Right forelimb (tissue), 1 donor: ENCODE data around the gene FAM241A.
"Not testable (repeated sequence)": the region's sequence is repeated elsewhere in the genome, so short reads cannot be mapped to it uniquely, and the experiment has no call there.

ENCODE experiments used
- DNase-seq: peaks from one replicate; pipeline ENCODE4 v3.0.0-alpha.2; 2018

FAM241A gene

DNA sequence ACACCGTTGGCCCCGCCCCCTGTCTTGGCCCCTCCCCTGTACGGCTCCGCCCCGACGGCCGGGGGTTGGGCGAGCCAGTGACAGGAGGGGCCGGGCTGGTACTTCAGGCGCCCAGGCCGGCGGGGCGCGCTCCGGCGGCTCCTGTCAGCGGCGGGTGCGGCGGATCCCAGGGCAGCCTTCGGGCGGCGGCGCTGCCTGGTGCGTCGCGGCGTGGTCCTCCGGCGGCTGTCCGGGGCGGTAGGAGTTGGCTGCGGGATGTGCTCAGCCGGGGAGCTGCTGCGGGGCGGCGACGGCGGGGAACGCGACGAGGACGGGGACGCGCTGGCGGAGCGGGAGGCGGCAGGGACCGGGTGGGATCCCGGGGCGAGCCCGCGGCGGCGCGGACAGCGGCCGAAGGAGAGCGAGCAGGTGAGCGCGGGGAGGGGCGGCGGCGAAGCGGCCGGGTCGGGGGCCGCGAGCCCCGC lies at the start of gene FAM241A:
Gene FAM241A, plus strand, starts transcription at position 129 of the 464 bp plus-strand sequence. Its CDS starts 127 bp downstream, at position 256.
- DNase-seq, result peak; percentile 92

DNA sequence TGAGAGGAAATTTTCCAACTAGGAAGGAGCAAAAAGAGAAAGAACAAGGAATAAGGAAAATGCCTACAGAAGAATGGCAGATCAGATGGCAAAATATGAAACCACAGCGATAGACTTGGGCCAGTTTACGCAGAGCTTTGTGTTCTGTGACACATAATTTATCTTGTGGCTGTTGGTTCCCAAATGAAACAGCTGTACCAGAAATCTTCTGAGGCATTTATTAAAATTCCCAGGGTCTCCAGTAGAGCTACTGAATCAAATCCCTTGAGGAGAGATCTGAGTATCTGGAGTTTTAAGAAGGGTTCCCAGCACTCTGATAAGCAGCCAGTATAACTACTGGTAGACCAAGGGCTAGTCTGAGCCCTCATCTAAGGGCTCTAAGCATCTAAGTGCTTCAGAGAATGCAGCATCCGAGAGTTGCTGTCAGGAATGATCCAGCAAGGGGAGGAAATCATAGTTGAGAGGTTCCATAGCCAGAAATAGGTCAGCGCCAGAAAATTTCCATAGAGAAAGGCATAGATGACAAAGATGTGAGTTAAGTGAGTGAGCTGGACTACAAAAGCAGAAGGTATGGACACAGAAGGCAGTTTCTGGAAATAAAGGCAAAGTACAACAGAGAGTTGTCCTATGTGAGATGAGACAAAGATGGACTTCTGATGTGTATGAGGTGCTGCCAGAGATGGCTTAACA lies 46.3 kb upstream of the FAM241A start:
- DNase-seq, result no peak

- no peak for DNase-seq
Measured at GRCh38 chr4:112099701-112100297, 45.5 kb upstream of the FAM241A start.

DNA sequence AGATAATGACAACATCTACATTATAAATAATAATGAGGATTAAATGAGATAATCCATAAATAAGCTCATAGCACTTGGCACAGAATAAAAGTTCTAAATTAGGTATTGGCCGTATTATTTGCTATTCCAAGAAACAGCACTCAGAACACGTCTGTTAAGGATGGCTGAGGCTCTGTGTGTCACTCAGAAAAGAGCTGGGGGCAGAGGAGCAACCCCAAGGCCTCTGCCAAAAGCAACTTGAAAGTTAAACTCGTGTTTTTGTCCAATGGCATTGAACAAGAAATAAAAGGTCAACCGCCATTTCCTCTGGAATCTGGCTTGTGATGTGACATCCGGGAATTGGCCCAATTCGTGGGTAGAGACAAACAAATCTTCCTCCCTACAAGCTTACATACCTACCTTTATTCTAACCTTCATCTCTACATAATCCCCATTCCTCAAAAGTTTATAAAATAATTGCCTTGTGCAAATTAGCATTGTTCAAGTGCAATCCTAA lies 42.3 kb upstream of the FAM241A start:
- DNase-seq, result no peak

- DNase-seq, result no peak
Measured at GRCh38 chr4:112105201-112105969, 39.9 kb upstream of the FAM241A start.

DNA sequence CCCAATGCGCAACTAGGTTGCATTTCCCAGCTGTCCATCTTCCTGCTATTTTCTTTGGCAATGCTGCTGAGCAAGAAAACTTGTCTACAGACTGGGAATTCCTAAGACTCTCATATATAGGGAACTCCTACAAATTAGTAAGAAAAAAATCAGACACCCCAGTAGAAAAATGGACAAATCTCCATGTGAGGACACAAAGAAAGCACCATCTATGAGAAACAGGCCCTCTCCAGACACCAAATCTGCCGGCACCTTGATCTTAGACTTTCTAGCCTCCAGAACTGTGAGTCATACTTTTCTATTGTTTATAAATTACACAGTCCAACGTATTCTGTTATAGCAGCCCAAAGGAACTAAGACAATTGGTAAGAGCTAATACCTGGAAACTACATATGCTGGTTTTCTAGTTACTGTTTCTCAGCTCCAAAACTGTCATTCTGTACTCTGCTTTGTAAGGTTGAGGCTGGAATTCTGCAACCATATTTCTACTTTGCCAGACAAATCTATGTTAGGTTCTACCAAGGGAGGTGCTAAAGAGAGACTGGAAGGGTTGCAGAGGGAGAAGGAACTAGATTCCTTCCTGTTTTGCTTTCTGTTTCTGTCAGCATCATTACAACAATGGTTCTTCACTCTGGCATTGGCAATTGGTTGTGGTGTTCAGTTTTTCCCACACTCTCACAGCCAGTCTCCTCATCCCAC lies 35.7 kb upstream of the FAM241A start:
- no peak for DNase-seq

DNA sequence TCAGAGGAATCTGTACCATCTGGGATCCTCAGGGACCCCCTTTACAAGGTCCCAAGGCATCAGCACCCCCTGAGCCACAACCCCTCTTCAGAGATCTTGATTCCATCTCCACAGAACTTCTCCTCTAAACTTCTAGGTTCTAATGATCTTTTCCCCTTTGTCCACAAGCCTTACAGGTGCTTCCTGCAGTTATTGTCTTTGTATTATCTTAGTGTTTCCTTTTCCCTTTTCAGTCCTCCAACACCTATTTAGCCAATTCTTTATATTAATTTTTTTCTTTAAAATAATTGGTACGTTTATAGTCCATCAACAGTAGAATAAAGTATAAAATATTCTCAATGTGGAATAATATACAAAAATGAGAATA lies 35.2 kb upstream of the FAM241A start:
- no peak for DNase-seq

- no peak for DNase-seq
Measured at GRCh38 chr4:112111306-112111705, 33.9 kb upstream of the FAM241A start.

DNA sequence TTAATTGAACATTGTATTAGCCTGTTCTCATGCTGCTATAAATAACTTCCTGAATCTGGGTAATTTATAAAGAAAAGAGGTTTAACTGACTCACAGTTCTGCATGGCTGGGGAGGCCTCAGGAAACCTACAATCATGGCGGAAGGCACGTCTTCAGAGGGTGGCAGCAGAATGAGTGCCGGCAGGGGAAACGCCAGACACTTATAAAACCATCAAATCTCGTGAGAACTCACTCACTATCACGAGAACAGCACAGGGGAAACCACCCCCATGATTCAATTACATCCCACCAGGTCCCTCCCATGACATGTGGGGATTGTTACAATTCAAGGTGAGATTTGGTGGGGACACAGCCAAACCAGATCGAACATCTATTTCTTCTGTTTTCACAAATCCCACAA lies 33.2 kb upstream of the FAM241A start:
- not testable (repeated sequence) for DNase-seq

DNA sequence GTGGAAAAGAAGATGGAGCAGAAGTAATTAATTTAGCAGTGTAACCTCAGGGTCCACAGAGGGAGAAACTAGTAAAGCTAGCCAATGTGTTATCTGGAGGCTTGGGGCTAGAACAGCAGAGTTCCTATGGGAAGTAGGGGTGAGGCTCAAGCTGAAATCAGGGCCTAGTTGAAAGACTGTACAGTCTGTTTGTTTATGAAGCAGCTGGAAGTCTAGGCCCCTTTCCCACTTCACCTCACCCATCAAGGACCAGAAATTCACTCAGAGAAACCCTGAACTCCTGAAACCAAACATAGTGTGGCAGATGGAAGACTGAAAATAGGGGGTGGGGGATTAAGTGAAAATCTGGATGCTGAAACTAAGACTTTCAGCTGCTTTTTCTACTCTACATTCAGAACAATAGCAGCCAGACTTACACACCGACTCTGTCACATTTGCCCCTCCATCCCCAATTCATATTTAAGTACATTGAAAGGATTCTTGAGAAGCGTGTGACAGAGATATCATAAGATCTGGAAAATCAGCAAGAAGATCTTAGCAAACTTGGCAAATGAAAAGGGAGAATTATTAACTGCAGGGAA lies 32.6 kb upstream of the FAM241A start:
- no peak for DNase-seq

GRCh38 chr4:112113864-112114263 lies 31.4 kb upstream of the FAM241A start:
- no peak for DNase-seq

DNA sequence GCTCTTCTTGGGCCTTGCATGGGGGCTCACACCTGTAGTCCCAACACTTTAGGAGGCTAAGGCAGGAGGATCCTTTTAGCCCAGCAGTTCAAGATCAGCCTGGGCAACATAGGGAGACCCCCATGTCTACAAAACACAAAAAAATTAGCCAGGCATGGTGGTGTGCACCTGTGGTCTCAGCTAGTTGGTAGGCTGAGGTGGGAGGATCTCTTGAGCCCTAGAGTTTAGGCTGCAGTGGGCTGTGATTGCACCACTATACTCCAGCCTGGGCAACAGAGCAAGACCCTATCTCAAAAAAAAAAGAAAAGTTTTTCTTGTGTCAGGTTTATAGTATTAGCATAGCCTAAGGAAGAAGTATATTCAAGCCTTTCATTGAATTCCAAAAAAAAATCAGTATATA lies 30.8 kb upstream of the FAM241A start:
- no peak for DNase-seq

DNA sequence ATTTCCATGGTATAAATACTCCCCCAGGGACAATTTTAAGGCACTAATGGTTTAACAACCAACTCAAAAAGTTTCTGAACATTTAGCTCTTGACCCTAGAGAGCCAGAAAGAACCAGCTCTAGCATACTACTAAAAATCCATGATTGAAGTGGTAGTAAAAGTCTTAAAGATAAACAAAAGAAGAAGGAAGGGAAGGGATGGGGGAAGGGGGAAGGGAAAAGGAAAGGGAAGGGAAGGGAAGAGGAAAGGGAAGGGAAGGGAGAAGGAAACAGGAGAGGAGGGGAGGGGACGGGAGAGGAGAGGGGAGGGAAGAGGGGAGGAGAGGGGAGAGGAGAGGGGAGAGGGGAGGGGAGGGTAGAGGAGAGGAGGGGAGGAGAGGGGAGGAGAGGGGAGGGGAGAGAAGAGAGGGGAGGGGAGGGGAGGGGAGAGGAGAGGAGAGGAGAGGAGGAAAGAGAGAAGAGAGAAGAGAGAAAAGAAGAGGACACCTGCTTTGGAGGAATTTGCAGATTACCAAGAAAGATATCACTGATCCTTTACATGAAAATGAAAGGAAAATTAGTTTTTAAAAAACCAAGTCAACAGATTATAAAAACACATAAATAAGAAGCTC lies 26.4 kb upstream of the FAM241A start:
- no peak for DNase-seq

- DNase-seq, result no peak
Measured at GRCh38 chr4:112119353-112119783, 25.9 kb upstream of the FAM241A start.

DNA sequence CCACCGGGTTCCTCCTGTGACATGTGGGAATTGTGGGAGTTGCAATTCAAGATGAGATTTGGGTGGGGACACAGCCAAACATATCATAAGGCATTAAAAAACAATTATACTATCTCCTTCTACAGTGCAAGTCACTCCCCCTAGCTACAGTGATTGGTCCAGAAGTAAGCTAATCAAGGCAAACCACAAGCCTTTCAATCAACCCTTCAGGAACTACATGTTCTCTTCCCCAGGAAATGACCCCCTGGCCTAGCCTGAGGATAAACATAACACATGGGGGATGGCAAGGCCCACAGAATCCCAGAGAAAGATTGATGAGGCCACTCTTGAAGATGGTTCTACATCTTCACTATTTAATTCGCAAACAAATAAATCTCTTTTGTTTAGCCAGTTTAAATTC lies 25.2 kb upstream of the FAM241A start:
- DNase-seq, result no peak

GRCh38 chr4:112125416-112125815 lies 19.8 kb upstream of the FAM241A start:
- no peak for DNase-seq

- DNase-seq, result no peak
Measured at GRCh38 chr4:112127048-112127637, 18.1 kb upstream of the FAM241A start.

GRCh38 chr4:112127803-112128202 lies 17.5 kb upstream of the FAM241A start:
- DNase-seq, result no peak

DNA sequence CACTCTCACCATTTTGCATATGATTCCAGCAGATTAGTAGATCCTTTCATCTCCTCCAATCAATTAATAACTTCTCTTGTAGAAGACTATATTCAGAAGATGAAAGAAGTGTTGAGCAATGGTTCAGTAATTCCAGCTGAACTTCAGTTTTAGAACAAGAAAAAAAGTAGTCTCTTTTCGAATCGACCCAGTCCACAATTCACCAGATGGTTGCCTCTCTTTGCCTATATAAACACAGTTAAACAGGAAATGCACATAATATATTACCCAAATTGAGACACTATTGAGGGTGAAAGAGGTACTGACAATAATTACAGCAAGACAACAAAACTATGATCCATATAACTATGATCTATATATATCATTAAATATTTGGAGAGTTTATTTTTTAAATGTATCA lies 16.8 kb upstream of the FAM241A start:
- no peak for DNase-seq

DNA sequence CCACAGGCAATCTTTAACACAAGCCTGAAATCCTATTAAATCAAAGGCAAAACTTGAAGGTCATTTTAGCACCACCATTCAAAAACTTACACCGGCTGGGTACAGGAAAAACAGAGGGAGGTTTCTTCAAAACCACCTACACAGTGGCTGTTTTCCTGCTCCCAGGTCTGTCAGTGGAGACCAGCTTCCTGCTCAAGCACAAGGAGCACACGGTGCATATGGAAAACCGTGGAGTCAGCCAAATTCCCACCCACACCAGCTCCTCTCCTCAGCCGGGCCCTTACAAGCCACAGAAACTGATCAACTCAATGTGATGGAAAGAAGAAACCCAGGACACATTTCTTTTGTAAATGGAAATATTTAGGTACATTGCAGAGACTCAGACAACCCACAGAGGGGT lies 14.3 kb upstream of the FAM241A start:
- DNase-seq, result peak; percentile 54

DNA sequence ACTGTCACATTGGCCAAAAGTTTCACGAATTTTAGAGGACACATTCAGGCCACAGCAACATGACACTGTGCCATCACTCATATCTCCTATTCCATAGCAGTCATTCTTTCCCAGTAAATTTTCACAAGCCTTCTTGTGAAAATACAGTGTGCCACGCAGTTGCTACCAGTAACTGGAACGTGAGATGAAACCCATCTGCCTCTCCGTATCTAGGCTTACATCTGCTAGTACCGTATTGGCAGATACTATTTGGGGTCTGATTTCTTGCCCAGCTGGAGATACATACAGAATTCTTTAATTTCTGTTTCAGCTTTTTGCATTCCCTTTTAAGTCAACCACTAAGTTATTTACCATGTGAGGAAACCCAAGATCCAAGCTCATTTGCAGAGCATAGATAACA lies 8.7 kb upstream of the FAM241A start:
- DNase-seq, result no peak

- no peak for DNase-seq
Measured at GRCh38 chr4:112138538-112138937, 6.7 kb upstream of the FAM241A start.
